H1 (cell line): ENCODE measurements around the gene NID1. TPM values are rescaled to one million over a fixed set of nuclear protein-coding genes. Genes with fewer than 3 reads are reported as not detected.

ENCODE experiments used
- CTCF ChIA-PET: fragments of 300-600 bp; sonication (Branson Sonifier 250); formaldehyde crosslinking; loops from one replicate; lab custom pipeline; 2021; ENCODE audit not compliant: partially characterized antibody; lab: Charles Lee
- POLR2A ChIA-PET: fragments of 300-600 bp; sonication (Branson Sonifier 250); formaldehyde crosslinking; loops from one replicate; lab custom pipeline; 2021; ENCODE audit warnings: inconsistent platforms; ENCODE audit not compliant: partially characterized antibody; lab: Charles Lee
- DNase-seq, 2 experiments: peaks; one replicate each; pipeline versions ENCODE4 v3.0.0 to v3.0.0-alpha.2; 2010 to 2022; ENCODE audit warnings: low spot score in 2 of 2, low read depth in 1 of 2, mixed read lengths in 1 of 2
- FAIRE-seq: peaks from 2 replicates; lab custom pipeline; 2011; peaks lifted over from hg19 to GRCh38; lab: Jason Lieb, UNC
- H2AFZ ChIP-seq: 2 replicates; pipeline ENCODE4 v1.8.1; 2012; ENCODE audit warnings: low read length, inconsistent platforms
- H2AK5ac ChIP-seq: 2 replicates; pipeline ENCODE4 v1.6.1; 2013; ENCODE audit warnings: low read depth, low read length
- H2BK120ac ChIP-seq: replicated peaks from 2 replicates; pipeline ENCODE3; 2013; ENCODE audit warnings: low read depth, low read length, inconsistent platforms
- H2BK12ac ChIP-seq: 2 replicates; pipeline ENCODE4 v1.6.1; 2013; ENCODE audit warnings: low read depth, low read length
- H2BK15ac ChIP-seq: 2 replicates; pipeline ENCODE4 v1.6.1; 2013; ENCODE audit warnings: low read length
- H2BK20ac ChIP-seq: 2 replicates; pipeline ENCODE4 v1.6.1; 2013; ENCODE audit warnings: low read length
- H2BK5ac ChIP-seq: 2 replicates; pipeline ENCODE4 v1.6.1; 2013; ENCODE audit warnings: low read depth, low read length
- H3K14ac ChIP-seq: 2 replicates; pipeline ENCODE4 v1.6.1; 2013; ENCODE audit warnings: inconsistent platforms; ENCODE audit not compliant: insufficient read length
- H3K18ac ChIP-seq: 2 replicates; pipeline ENCODE4 v1.6.1; 2013; ENCODE audit warnings: low read length; ENCODE audit errors: extremely low read depth
- H3K23ac ChIP-seq: 2 replicates; pipeline ENCODE4 v1.6.1; 2013; ENCODE audit warnings: inconsistent platforms; ENCODE audit not compliant: insufficient read length
- H3K23me2 ChIP-seq: 2 replicates; pipeline ENCODE4 v1.6.1; 2013; ENCODE audit warnings: low read depth, low read length
- H3K27ac ChIP-seq: 2 replicates; pipeline ENCODE4 v1.6.1; 2011; ENCODE audit warnings: low read depth, low read length, inconsistent platforms
- H3K27me3 ChIP-seq, 4 experiments: replicated peaks in 1 of 4; 1 replicate in 1 of 4; 2 replicates in 3 of 4; pipeline versions ENCODE4 v1.6.1 to v1.8.1; 2011 to 2013; ENCODE audit warnings: low read length in 3 of 4, mild to moderate bottlenecking in 3 of 4, inconsistent platforms in 2 of 4, mixed read lengths in 2 of 4, moderate library complexity in 1 of 4; ENCODE audit not compliant: control insufficient read depth in 3 of 4, insufficient read depth in 3 of 4; ENCODE audit errors: extremely low read depth in 1 of 4
- H3K36me3 ChIP-seq, 4 experiments: 2 replicates each; pipeline versions ENCODE4 v1.6.1 to v1.8.1; 2011 to 2013; ENCODE audit warnings: mild to moderate bottlenecking in 4 of 4, low read length in 3 of 4, moderate library complexity in 2 of 4, control low read depth in 1 of 4, inconsistent platforms in 1 of 4; ENCODE audit not compliant: insufficient read depth in 4 of 4, control insufficient read depth in 2 of 4
- H3K4ac ChIP-seq: replicated peaks from 2 replicates; pipeline ENCODE3; 2013; ENCODE audit warnings: low read length, low read depth, mixed read lengths, inconsistent platforms; ENCODE audit not compliant: insufficient read length
- H3K4me1 ChIP-seq, 4 experiments: replicated peaks in 1 of 4; 1 replicate in 1 of 4; 2 replicates in 3 of 4; pipeline versions ENCODE4 v1.6.1 to v1.8.1; 2011 to 2013; ENCODE audit warnings: low read length in 3 of 4, inconsistent platforms in 2 of 4, mixed read lengths in 1 of 4; ENCODE audit not compliant: insufficient read depth in 4 of 4, control insufficient read depth in 3 of 4
- H3K4me2 ChIP-seq, 2 experiments: 2 replicates each; pipeline versions ENCODE4 v1.6.1 to v1.8.1; 2011 to 2013; ENCODE audit warnings: low read depth in 2 of 2, low read length in 2 of 2, control low read depth in 1 of 2, inconsistent platforms in 1 of 2, mild to moderate bottlenecking in 1 of 2; ENCODE audit not compliant: insufficient read depth in 1 of 2
- H3K4me3 ChIP-seq, 4 experiments: fragments of 200-600, 300-600 bp in 1 of 4; sonication (generic), shearing (Covaris generic), sonication (Bioruptor Twin) in 1 of 4; 2 replicates each; pipeline versions ENCODE4 v1.5.1 to v1.8.1; 2011 to 2016; ENCODE audit warnings: low read length in 4 of 4, low read depth in 3 of 4, control low read depth in 2 of 4, inconsistent platforms in 2 of 4, mild to moderate bottlenecking in 2 of 4, mixed read lengths in 1 of 4, moderate library complexity in 1 of 4; ENCODE audit not compliant: insufficient read depth in 2 of 4; ENCODE audit errors: extremely low read depth in 1 of 4
- H3K56ac ChIP-seq: replicated peaks from 2 replicates; pipeline ENCODE3; 2013; ENCODE audit warnings: low read depth, mild to moderate bottlenecking, mixed read lengths, low read length, inconsistent platforms; ENCODE audit not compliant: insufficient read length
- H3K79me1 ChIP-seq: 2 replicates; pipeline ENCODE4 v1.6.1; 2013; ENCODE audit warnings: low read depth, low read length, control low read depth
- H3K79me2 ChIP-seq, 2 experiments: 2 replicates each; pipeline versions ENCODE4 v1.6.1 to v1.8.1; 2012 to 2013; ENCODE audit warnings: low read length in 2 of 2, mild to moderate bottlenecking in 2 of 2, inconsistent platforms in 1 of 2; ENCODE audit not compliant: insufficient read depth in 2 of 2, control insufficient read depth in 1 of 2
- H3K9ac ChIP-seq, 4 experiments: replicated peaks in 1 of 4; 1 replicate in 1 of 4; 2 replicates in 3 of 4; pipeline versions ENCODE4 v1.6.1 to v1.8.1; 2011 to 2013; ENCODE audit warnings: low read depth in 3 of 4, low read length in 3 of 4, control low read depth in 2 of 4, mild to moderate bottlenecking in 2 of 4, moderate library complexity in 2 of 4, inconsistent platforms in 1 of 4; ENCODE audit errors: extremely low read depth in 1 of 4
- H3K9me3 ChIP-seq, 2 experiments: 2 replicates each; pipeline versions ENCODE4 v1.6.1 to v1.8.1; 2012 to 2013; ENCODE audit warnings: mild to moderate bottlenecking in 2 of 2, moderate library complexity in 2 of 2, control low read depth in 1 of 2, inconsistent platforms in 1 of 2, low read depth in 1 of 2, low read length in 1 of 2, mixed read lengths in 1 of 2; ENCODE audit not compliant: insufficient read depth in 2 of 2
- H4K20me1 ChIP-seq, 2 experiments: replicated peaks in 1 of 2; 2 replicates each; pipeline versions ENCODE3 to v1.8.1; 2011 to 2013; ENCODE audit warnings: inconsistent platforms in 2 of 2, low read length in 2 of 2, mild to moderate bottlenecking in 1 of 2; ENCODE audit not compliant: insufficient read depth in 2 of 2, control insufficient read depth in 1 of 2
- H4K5ac ChIP-seq: 2 replicates; pipeline ENCODE4 v1.6.1; 2013; ENCODE audit warnings: low read length, low read depth, mixed read lengths, inconsistent platforms; ENCODE audit not compliant: insufficient read length
- H4K8ac ChIP-seq: 2 replicates; pipeline ENCODE4 v1.8.0; 2013; ENCODE audit warnings: mild to moderate bottlenecking, moderate library complexity, low read length, inconsistent platforms; ENCODE audit not compliant: insufficient read depth; ENCODE audit errors: extremely low read depth
- H4K91ac ChIP-seq: replicated peaks from 2 replicates; pipeline ENCODE3; 2013; ENCODE audit warnings: low read length, mixed read lengths, inconsistent platforms; ENCODE audit not compliant: insufficient read length
- ASH2L ChIP-seq: fragments of 200-600, 300-600 bp; sonication (generic); IDR thresholded peaks from one replicate; pipeline ENCODE4 v1.7.1; 2017; ENCODE audit warnings: low read length
- BCL11A ChIP-seq, 2 experiments: IDR thresholded peaks; one replicate each; pipeline ENCODE4 v1.6.1; 2011; ENCODE audit warnings: low read depth in 2 of 2, low read length in 2 of 2, mild to moderate bottlenecking in 2 of 2
- CHD1 ChIP-seq: IDR thresholded peaks from 2 replicates; pipeline ENCODE4 v1.6.1; 2012; ENCODE audit warnings: low read depth, low read length, improper control_type of control experiment
- GABPA ChIP-seq: IDR thresholded peaks from 2 replicates; pipeline ENCODE4 v1.6.1; 2011; ENCODE audit warnings: mild to moderate bottlenecking, low read length, moderate library complexity, borderline replicate concordance; ENCODE audit not compliant: insufficient read depth
- NANOG ChIP-seq: IDR thresholded peaks from 2 replicates; pipeline ENCODE4 v1.6.1; 2011; ENCODE audit warnings: low read length, low read depth, mild to moderate bottlenecking, inconsistent platforms; ENCODE audit not compliant: insufficient read depth, poor library complexity, severe bottlenecking
- RBBP5 ChIP-seq: IDR thresholded peaks from 2 replicates; pipeline ENCODE4 v1.7.1; 2012; ENCODE audit warnings: low read depth, mild to moderate bottlenecking, inconsistent platforms, low read length, moderate library complexity, borderline replicate concordance
- SIN3A ChIP-seq, 2 experiments: IDR thresholded peaks in 1 of 2; conservative IDR thresholded peaks in 1 of 2; 2 replicates each; pipeline ENCODE4 v1.6.1; 2011 to 2012; ENCODE audit warnings: low read length in 2 of 2, improper control_type of control experiment in 1 of 2, low read depth in 1 of 2, mild to moderate bottlenecking in 1 of 2
- SP1 ChIP-seq: IDR thresholded peaks from 2 replicates; pipeline ENCODE4 v1.6.1; 2011; ENCODE audit warnings: low read depth, low read length
- SP2 ChIP-seq: IDR thresholded peaks from 2 replicates; pipeline ENCODE4 v1.6.1; 2012; ENCODE audit warnings: mild to moderate bottlenecking, low read length, inconsistent platforms
- YY1 ChIP-seq: IDR thresholded peaks from 2 replicates; pipeline ENCODE4 v1.6.1; 2011; ENCODE audit warnings: low read depth, mild to moderate bottlenecking, low read length
- WGBS, 2 experiments: shearing (Covaris generic) in 1 of 2; methylation state at CpG; one replicate each; pipeline versions ENCODE4 v1.1.6 to v1.1.7; 2013 to 2015; ENCODE audit warnings: low lambda C conversion rate in 2 of 2, mixed read lengths in 2 of 2, inconsistent platforms in 1 of 2, low coverage in 1 of 2, missing lambda C conversion rate in 1 of 2; ENCODE audit not compliant: insufficient replicate concordance in 2 of 2, insufficient coverage in 1 of 2, insufficient read length in 1 of 2; ENCODE audit errors: extremely low coverage in 1 of 2, missing lambda C conversion rate in 1 of 2; 5-methylcytosine and 5-hydroxymethylcytosine counted together
- polyA plus RNA-seq, 7 experiments: library from polyadenylated mRNA; depleted of rRNA in 3 of 7; stranded (reverse) in 5 of 7; unstranded in 2 of 7; fragments of >200 nt in 5 of 7; fragments of 200-250 nt in 2 of 7; gene quantifications; 1 replicate in 5 of 7; 2 replicates in 1 of 7; 4 replicates in 1 of 7; pipeline versions ENCODE4 v1.2.1 to v1.2.3, GENCODE V29; 2011 to 2013; ENCODE audit warnings: missing spikeins in 2 of 7, mixed read lengths in 2 of 7
- total RNA-seq: library from RNA; stranded (reverse); fragmentation: NEBNext Ultra II Directional; extraction: Animal tissue kit (Norgen Biotek cat#: 25700); gene quantifications from 2 replicates; pipeline ENCODE4 v1.2.1, GENCODE V29; 2021
- TF ChIP-seq, protein P1 (sequence below): IDR thresholded peaks from 2 replicates; pipeline ENCODE4 v1.6.1; 2012; ENCODE audit warnings: low read length, inconsistent platforms
- TF ChIP-seq, protein P2 (sequence below): IDR thresholded peaks from 2 replicates; pipeline ENCODE4 v1.6.1; 2011; ENCODE audit warnings: low read depth, mild to moderate bottlenecking, low read length; ENCODE audit not compliant: insufficient read depth

NID1 gene
- total and polyA plus RNA-seq, 2 of the 8 experiments (the other 6 are each of a cell fraction or from before 2014, with no cell fraction given), result 20.9 to 25.4 TPM

DNA sequence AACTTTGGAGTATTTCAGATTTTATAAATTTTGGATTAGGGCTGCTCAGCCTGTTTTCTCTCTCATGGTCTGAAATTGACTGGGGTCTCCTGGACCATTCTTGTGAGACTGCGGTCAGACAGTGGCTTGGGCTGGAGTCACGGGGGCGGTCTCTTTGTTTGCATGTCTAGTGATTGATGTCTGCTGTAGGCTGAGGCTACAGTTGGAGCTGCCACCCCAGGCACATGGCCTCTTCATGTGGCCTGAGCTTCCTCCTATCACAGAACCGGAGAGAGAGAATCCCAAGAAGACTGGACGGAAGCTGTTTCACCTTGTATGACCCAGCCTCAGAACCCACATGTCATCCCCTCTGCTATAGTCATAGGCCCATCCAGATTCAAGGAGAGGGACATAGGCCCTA, 96.1 kb downstream of the NID1 start:
- 89% methylated on average over 4 of the region's 5 CpGs; no CpG with 5 or more reads in 1 of the 2 experiments for WGBS, 2 experiments
- CTCF ChIA-PET, result interaction anchor here (1.2 to 5.0 kb wide), 2 partner anchors 102 to 336 kb away, joined by 4 to 53 read pairs; partner anchors contain the start of gene LYST
- FAIRE-seq, result no peak
- TF ChIP-seq NANOG (no peak), SP1 (no peak), RBBP5 (no peak), SP2 (no peak), BCL11A (IDR thresholded peaks at IDR 0.05; ENCODE audit: low read depth in 2 of 2, low read length in 2 of 2) (no peak), SIN3A (conservative IDR thresholded peaks at IDR 0.05 in 1 of 2, IDR thresholded peaks at IDR 0.05 in 1 of 2; ENCODE audit: low read depth in 1 of 2, low read length in 2 of 2) (no peak), YY1 (no peak), GABPA (no peak), CHD1 (no peak), ASH2L (no peak)
- TF ChIP-seq, protein P1, sequence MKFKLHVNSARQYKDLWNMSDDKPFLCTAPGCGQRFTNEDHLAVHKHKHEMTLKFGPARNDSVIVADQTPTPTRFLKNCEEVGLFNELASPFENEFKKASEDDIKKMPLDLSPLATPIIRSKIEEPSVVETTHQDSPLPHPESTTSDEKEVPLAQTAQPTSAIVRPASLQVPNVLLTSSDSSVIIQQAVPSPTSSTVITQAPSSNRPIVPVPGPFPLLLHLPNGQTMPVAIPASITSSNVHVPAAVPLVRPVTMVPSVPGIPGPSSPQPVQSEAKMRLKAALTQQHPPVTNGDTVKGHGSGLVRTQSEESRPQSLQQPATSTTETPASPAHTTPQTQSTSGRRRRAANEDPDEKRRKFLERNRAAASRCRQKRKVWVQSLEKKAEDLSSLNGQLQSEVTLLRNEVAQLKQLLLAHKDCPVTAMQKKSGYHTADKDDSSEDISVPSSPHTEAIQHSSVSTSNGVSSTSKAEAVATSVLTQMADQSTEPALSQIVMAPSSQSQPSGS, result no peak
- TF ChIP-seq, protein P2, sequence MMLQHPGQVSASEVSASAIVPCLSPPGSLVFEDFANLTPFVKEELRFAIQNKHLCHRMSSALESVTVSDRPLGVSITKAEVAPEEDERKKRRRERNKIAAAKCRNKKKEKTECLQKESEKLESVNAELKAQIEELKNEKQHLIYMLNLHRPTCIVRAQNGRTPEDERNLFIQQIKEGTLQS, result no peak

More for the DNA sequence above, 96.1 kb downstream of the NID1 start:
- Histone ChIP-seq H4K8ac (no peak overlapping the region; the same call in 1 of the 2 replicates), H3K9me3 (no peaks in the 10 kb centered on the region), H3K27me3 (no peaks in the 10 kb centered on the region), H3K4me1 (0 out of 7 replicates have a peak, but pooled peaks cover 0 to 3% (median 0%) of the 10 kb centered on the region in 4 experiments), H2BK20ac (no peak overlapping the region), H3K4ac (no peak overlapping the region), H2BK15ac (no peak overlapping the region), H2AFZ (no peak overlapping the region), H3K4me2 (no peak overlapping the region), H3K23ac (no peak overlapping the region), H3K9ac (no peak overlapping the region), H3K14ac (no peak overlapping the region), H3K27ac (no peak overlapping the region), H3K79me2 (no peaks in the 10 kb centered on the region), H3K23me2 (no peaks in the 10 kb centered on the region), H3K56ac (no peak overlapping the region), H3K79me1 (no peaks in the 10 kb centered on the region), H3K18ac (no peak overlapping the region), H2AK5ac (no peak overlapping the region), H3K36me3 (no peaks in the 10 kb centered on the region), H3K4me3 (no peak overlapping the region), H4K91ac (no peak overlapping the region), H4K5ac (no peak overlapping the region), H2BK5ac (no peak overlapping the region), H2BK120ac (no peak overlapping the region), H2BK12ac (no peak overlapping the region), H4K20me1 (no peaks in the 10 kb centered on the region)
- no peak for DNase-seq
- POLR2A ChIA-PET, result interaction anchor here (0.7 kb wide), 1 partner anchor 114 kb away, joined by 3 read pairs; no protein-coding TSS in a partner anchor
